ENCODE data around the gene WNT7A.

DNA sequence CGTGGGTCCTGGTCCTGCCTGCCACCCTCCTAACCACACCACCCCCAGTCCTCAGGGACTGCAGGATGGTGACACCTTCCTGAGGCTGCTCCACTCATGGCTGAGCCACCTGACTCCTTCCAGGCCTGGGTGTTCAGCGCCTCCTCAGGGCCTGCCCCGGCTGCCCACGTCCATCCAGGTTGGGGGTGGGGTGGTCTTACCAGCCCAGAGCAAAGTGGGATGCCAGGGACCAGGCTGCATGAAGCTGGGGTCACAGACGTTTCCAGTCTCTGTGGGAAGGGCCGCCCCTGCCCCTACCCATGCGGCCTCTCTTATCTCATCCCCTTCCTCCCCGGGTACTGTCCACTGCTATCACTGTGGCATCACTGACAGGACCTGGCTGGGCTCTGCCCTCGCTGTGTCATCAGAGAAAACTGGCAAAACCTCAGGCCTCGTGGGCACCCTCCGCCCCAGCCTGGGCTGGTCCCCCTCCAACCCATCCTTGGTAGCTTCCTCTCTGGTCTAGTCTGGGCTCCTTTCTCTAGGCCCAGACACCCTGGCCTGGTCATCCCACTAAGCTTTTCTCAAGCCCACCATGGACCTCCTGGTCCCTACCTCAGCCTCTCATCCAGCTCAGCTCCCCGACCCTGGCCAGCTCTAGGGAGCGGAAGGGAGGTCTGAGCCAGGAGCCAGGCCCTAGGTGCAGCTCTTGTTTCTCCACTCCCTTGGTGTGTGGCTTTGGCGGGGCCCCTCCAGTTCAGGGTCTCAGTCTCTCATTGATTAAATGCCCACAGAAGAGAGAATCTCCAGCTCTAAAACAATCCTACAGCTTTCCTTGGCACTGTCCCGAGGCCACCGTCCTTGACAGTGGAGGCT, 32.9 kb downstream of the WNT7A start:
- TF ChIP-seq EZH2 (optimal IDR thresholded peaks at IDR 0.05; ENCODE audit: low read depth, low read length), result no peak
- TF ChIP-seq, protein P1, sequence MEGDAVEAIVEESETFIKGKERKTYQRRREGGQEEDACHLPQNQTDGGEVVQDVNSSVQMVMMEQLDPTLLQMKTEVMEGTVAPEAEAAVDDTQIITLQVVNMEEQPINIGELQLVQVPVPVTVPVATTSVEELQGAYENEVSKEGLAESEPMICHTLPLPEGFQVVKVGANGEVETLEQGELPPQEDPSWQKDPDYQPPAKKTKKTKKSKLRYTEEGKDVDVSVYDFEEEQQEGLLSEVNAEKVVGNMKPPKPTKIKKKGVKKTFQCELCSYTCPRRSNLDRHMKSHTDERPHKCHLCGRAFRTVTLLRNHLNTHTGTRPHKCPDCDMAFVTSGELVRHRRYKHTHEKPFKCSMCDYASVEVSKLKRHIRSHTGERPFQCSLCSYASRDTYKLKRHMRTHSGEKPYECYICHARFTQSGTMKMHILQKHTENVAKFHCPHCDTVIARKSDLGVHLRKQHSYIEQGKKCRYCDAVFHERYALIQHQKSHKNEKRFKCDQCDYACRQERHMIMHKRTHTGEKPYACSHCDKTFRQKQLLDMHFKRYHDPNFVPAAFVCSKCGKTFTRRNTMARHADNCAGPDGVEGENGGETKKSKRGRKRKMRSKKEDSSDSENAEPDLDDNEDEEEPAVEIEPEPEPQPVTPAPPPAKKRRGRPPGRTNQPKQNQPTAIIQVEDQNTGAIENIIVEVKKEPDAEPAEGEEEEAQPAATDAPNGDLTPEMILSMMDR (IDR thresholded peaks at IDR 0.05; ENCODE audit: low read length), result no peak
